Mesendoderm (in vitro differentiated cells): ENCODE data around the gene TRIM7.

Experiments used
- DNase-seq: peaks from one replicate; pipeline ENCODE4 v3.0.0; 2013
- H2AK5ac ChIP-seq: 2 replicates; pipeline ENCODE4 v1.6.1; 2013; ENCODE audit warnings: low read length, inconsistent platforms
- H2BK120ac ChIP-seq: 2 replicates; pipeline ENCODE4 v1.6.1; 2013; ENCODE audit warnings: low read depth, mild to moderate bottlenecking, low read length, moderate library complexity, mixed read lengths
- H2BK15ac ChIP-seq: replicated peaks from 2 replicates; pipeline ENCODE4 v1.6.1; 2013; ENCODE audit warnings: low read depth, mild to moderate bottlenecking, moderate library complexity
- H2BK5ac ChIP-seq: 2 replicates; pipeline ENCODE4 v1.6.1; 2013; ENCODE audit warnings: low read length, inconsistent platforms
- H3K18ac ChIP-seq: 2 replicates; pipeline ENCODE4 v1.6.1; 2013; ENCODE audit warnings: mild to moderate bottlenecking, low read length, mixed read lengths
- H3K23ac ChIP-seq: one replicate; pipeline ENCODE4 v1.6.1; 2013; ENCODE audit warnings: low read length
- H3K27ac ChIP-seq: 2 replicates; pipeline ENCODE4 v1.5.1; 2013; ENCODE audit warnings: low read depth, mild to moderate bottlenecking, inconsistent platforms, low read length, moderate library complexity
- H3K27me3 ChIP-seq: 2 replicates; pipeline ENCODE4 v1.6.1; 2013; ENCODE audit warnings: low read length, control low read depth, mild to moderate bottlenecking, inconsistent platforms; ENCODE audit not compliant: insufficient read depth, poor library complexity
- H3K36me3 ChIP-seq: 2 replicates; pipeline ENCODE4 v1.6.1; 2013; ENCODE audit warnings: low read length, inconsistent platforms; ENCODE audit not compliant: control insufficient read depth, insufficient read depth
- H3K4ac ChIP-seq: one replicate; pipeline ENCODE4 v1.6.1; 2013; ENCODE audit warnings: low read depth, mild to moderate bottlenecking, low read length, moderate library complexity
- H3K4me1 ChIP-seq: 2 replicates; pipeline ENCODE4 v1.6.1; 2013; ENCODE audit warnings: low read depth, low read length, inconsistent platforms; ENCODE audit not compliant: control insufficient read depth
- H3K4me2 ChIP-seq: 2 replicates; pipeline ENCODE4 v1.6.1; 2013; ENCODE audit warnings: low read length
- H3K4me3 ChIP-seq: 2 replicates; pipeline ENCODE4 v1.5.1; 2013; ENCODE audit warnings: mild to moderate bottlenecking, low read length
- H3K56ac ChIP-seq: one replicate; pipeline ENCODE4 v1.6.1; 2013; ENCODE audit warnings: low read length
- H3K79me1 ChIP-seq: 2 replicates; pipeline ENCODE4 v1.6.1; 2013; ENCODE audit warnings: low read length, inconsistent platforms
- H3K79me2 ChIP-seq: 2 replicates; pipeline ENCODE4 v1.6.1; 2013; ENCODE audit warnings: mild to moderate bottlenecking, low read length; ENCODE audit not compliant: control insufficient read depth, insufficient read depth
- H3K9ac ChIP-seq: 2 replicates; pipeline ENCODE4 v1.6.1; 2013; ENCODE audit warnings: low read length, inconsistent platforms
- H4K5ac ChIP-seq: one replicate; pipeline ENCODE4 v1.6.1; 2013; ENCODE audit warnings: low read length
- H4K8ac ChIP-seq: one replicate; pipeline ENCODE4 v1.6.1; 2013; ENCODE audit warnings: low read depth, mild to moderate bottlenecking, control low read depth, low read length, moderate library complexity
- WGBS: extraction: QIAGEN DNeasy Blood & Tissue Kit; methylation state at CpG from one replicate; pipeline ENCODE4 v1.1.7; 2013; ENCODE audit warnings: low lambda C conversion rate, missing lambda C conversion rate; ENCODE audit not compliant: insufficient coverage; ENCODE audit errors: extremely low coverage; 5-methylcytosine and 5-hydroxymethylcytosine counted together

TRIM7 gene

DNA sequence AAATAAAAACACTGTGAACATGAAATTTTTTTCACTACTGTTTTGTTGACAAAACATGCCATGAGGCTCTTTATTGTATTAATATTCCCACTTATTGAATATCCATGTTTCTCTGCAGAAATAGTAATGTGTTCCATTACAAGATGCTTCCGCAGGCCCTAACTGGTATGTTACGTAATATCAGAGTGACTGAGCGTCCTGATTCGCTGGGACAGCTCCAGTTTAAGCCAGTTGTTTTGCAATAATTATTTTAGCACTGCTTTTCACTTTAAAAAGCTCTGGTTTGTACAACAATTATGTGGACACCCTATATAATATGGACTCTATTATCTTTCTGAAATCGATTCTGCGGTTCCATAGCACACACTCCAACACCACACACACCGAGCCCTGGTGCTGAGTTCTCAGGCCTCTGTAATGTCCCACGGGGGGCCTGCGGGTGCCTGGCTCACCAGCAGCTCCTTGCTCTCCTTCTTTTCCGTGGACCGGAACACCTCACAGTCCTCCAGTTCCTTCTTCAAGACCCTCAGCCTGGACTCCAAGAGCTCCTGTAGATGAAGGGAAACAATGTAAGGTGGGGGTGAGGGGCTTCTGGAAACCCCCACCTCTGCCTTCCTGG, 1.8 kb downstream of the TRIM7 start:
- Histone ChIP-seq H3K18ac (no peak overlapping the region), H3K56ac (no peak overlapping the region), H3K4me2 (no peak overlapping the region), H4K8ac (no peak overlapping the region), H3K27me3 (peaks cover 25% of the 10 kb centered on the region), H3K4me1 (no peaks in the 10 kb centered on the region), H3K79me2 (no peaks in the 10 kb centered on the region), H3K23ac (no peak overlapping the region), H3K9ac (no peak overlapping the region), H2BK120ac (no peak overlapping the region), H3K4me3 (no peak overlapping the region), H2AK5ac (no peak overlapping the region), H3K27ac (no peak overlapping the region), H3K36me3 (no peaks in the 10 kb centered on the region), H2BK15ac (no peak overlapping the region), H2BK5ac (no peak overlapping the region), H3K79me1 (no peaks in the 10 kb centered on the region), H4K5ac (no peak overlapping the region), H3K4ac (no peak overlapping the region)
- no CpG with 5 or more reads among the region's 11 CpGs for WGBS
- DNase-seq, result no peak

DNA sequence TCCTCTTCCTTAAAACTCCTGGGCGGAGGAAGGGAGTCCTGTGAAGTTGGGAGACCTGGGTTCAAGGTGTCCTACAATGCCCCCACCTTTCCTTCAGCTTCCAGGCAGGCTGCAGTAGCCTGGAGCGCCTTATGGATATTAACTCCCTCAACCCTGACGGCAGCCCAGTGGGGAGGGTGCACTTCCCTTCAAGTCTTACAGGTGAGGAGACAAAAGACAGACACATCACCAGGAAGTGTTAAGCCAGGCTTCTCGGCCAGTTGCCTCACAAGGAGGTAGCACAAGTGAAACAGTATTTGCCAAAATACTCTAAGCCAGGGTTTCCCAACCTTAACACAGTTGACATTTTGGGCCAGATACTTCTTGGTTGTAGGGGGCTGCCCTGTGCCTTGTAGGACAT, 4.2 kb downstream of the TRIM7 start:
- Histone ChIP-seq H2BK5ac (no peak overlapping the region), H3K79me1 (no peaks in the 10 kb centered on the region), H4K5ac (no peak overlapping the region), H3K4ac (no peak overlapping the region), H2BK15ac (no peak overlapping the region), H3K27ac (no peak overlapping the region), H2AK5ac (no peak overlapping the region), H3K79me2 (no peaks in the 10 kb centered on the region), H3K56ac (no peak overlapping the region), H3K18ac (no peak overlapping the region), H3K36me3 (no peaks in the 10 kb centered on the region), H3K4me2 (no peak overlapping the region), H3K27me3 (peaks cover 25% of the 10 kb centered on the region), H3K4me1 (no peaks in the 10 kb centered on the region), H3K4me3 (no peak overlapping the region), H3K9ac (no peak overlapping the region), H3K23ac (no peak overlapping the region), H2BK120ac (no peak overlapping the region), H4K8ac (no peak overlapping the region)
- WGBS, result no CpG with 5 or more reads among the region's 4 CpGs
- no peak for DNase-seq

DNA sequence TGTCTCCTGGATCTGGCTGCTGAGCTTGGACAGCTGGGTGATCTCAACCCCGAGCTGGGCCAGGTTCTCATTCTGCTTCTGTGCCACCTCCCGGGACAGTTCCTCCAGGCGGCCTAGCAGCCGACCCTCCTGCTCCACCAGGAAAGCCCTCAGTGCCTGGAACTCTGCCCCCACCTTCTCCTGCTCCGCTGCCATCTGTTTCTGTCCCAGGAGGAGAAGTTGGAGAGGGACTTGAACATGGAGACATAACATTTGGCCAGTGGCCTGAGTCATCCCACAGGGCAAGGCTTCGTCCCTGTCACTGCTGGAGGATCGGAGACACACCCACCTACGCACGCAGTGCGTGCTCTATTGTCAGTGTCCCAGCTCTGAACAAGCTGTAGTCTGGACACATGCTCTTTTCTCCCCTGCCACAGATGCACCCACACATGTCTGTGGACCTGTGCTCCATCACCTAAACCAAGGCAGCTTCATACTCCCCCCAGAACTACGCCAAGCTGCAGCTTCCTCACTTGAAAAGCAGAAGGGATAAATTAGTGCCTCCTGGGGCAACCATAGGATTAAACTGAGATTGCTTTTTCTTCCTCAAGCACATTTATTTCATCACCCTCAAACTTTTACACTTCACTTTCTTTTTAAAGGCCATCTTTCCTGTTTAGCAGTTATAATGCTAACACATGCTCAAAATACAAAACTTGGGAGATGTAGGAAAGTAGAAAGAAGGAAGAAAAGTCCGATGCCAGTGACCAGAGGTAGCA, 4.9 kb downstream of the TRIM7 start:
- H4K5ac ChIP-seq, result no peak overlapping the region
- H2BK5ac ChIP-seq, result no peak overlapping the region
- H3K27me3 ChIP-seq, result peaks cover 20% of the 10 kb centered on the region
- WGBS, result no CpG with 5 or more reads among the region's 12 CpGs
- no peak overlapping the region for H2AK5ac ChIP-seq
- H3K4me3 ChIP-seq, result no peak overlapping the region
- no peak for DNase-seq
- H3K4me1 ChIP-seq, result no peaks in the 10 kb centered on the region
- no peak overlapping the region for H3K18ac ChIP-seq
- no peak overlapping the region for H2BK15ac ChIP-seq
- no peak overlapping the region for H3K27ac ChIP-seq
- H3K36me3 ChIP-seq, result no peaks in the 10 kb centered on the region
- H3K9ac ChIP-seq, result no peak overlapping the region
- no peak overlapping the region for H3K4ac ChIP-seq
- H2BK120ac ChIP-seq, result no peak overlapping the region
- H3K4me2 ChIP-seq, result no peak overlapping the region
- H3K23ac ChIP-seq, result no peak overlapping the region
- H3K56ac ChIP-seq, result no peak overlapping the region
- H3K79me2 ChIP-seq, result no peaks in the 10 kb centered on the region
- no peak overlapping the region for H4K8ac ChIP-seq
- no peaks in the 10 kb centered on the region for H3K79me1 ChIP-seq

DNA sequence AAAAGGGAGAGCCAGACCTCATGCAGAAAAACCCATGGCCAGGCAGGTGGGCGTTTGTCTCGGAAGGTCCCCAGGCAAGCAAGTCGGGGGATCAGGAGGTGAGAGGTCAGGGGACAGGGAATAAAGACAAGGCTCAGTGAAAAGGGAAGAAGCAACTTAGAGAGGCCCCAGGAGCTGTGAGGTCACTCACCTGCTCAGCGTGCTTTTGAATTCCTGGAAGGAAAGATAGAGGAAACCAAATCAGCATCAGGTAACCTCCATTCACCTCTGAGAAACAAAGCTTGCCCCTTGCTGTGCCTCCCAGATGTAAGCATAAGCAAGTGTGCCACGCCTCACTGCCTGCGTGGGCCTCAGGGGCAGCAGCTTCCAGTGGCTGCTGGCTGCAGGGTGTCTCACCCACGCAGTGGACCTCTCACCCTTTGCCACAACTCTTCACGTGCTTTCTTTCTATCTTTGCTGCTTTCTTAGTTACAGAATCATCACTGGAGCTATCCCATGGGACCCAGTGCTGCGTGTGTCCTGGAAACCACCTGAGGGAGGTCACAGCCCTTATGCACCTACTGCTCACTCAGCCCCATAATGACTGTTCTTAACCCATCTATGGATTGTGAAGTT, 6.0 kb downstream of the TRIM7 start:
- Histone ChIP-seq H3K27me3 (peaks cover 10% of the 10 kb centered on the region), H3K9ac (no peak overlapping the region), H3K18ac (no peak overlapping the region), H3K36me3 (no peaks in the 10 kb centered on the region), H3K4me2 (no peak overlapping the region), H3K79me2 (no peaks in the 10 kb centered on the region), H3K4me3 (no peak overlapping the region), H4K5ac (no peak overlapping the region), H3K27ac (no peak overlapping the region), H2BK15ac (no peak overlapping the region), H2BK5ac (no peak overlapping the region), H3K4me1 (no peaks in the 10 kb centered on the region), H2BK120ac (no peak overlapping the region), H3K79me1 (no peaks in the 10 kb centered on the region), H3K56ac (no peak overlapping the region), H3K23ac (no peak overlapping the region), H2AK5ac (no peak overlapping the region), H3K4ac (no peak overlapping the region), H4K8ac (no peak overlapping the region)
- no peak for DNase-seq
- no CpG with 5 or more reads among the region's 9 CpGs for WGBS

DNA sequence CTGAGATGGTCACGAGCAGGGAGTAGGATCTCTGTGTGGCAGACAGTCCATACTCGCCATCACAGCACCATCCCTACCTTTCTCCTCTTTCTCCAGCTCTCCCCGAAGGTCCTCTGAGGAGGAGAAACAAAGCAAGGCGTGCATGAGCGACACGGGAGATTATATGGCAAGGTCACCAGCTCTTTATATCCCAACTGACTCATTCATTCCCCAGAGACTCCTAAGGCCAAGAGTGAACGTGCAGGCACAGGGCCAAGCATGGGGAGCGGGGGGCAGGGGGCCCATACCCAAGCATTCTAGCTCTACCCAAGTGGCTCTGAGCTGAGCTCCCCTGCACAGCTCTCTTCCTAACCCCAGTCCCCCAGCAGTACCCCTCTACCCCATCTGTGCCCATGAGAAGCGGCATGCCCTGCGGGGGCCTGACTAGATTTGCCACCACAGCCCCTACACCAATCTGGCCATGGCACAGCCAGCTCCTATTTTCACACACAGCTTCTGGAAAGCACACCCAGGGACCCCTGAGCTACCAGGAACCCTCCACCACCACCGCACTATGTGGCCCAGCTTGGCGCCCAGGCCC, 6.8 kb downstream of the TRIM7 start:
- Histone ChIP-seq H3K4me3 (no peak overlapping the region), H3K79me2 (no peaks in the 10 kb centered on the region), H3K27ac (no peak overlapping the region), H3K4me2 (no peak overlapping the region), H2AK5ac (no peak overlapping the region), H4K5ac (no peak overlapping the region), H3K79me1 (no peaks in the 10 kb centered on the region), H2BK15ac (no peak overlapping the region), H3K18ac (no peak overlapping the region), H3K27me3 (peaks cover 2% of the 10 kb centered on the region), H3K36me3 (no peaks in the 10 kb centered on the region), H4K8ac (no peak overlapping the region), H3K56ac (no peak overlapping the region), H3K4me1 (no peaks in the 10 kb centered on the region), H2BK120ac (no peak overlapping the region), H3K9ac (no peak overlapping the region), H3K23ac (no peak overlapping the region), H3K4ac (no peak overlapping the region), H2BK5ac (no peak overlapping the region)
- WGBS, result no CpG with 5 or more reads among the region's 12 CpGs
- DNase-seq, result no peak
